A673 (cell line): ENCODE measurements around the gene GOLGA8K.
"Not testable (repeated sequence)": the region's sequence is repeated elsewhere in the genome, so short reads cannot be mapped to it uniquely, and the experiment has no call there.

Experiments used
- CTCF ChIP-seq: fragments of 300-800, 200-600 bp; sonication (generic); conservative IDR thresholded peaks from 2 replicates; pipeline ENCODE4 v1.5.1; 2017; ENCODE audit warnings: low read depth, mild to moderate bottlenecking, antibody characterized with exemption, low read length, moderate library complexity, mixed read lengths
- EZH2 ChIP-seq: fragments of 200-600 bp; sonication (generic); IDR thresholded peaks from 2 replicates; pipeline ENCODE4 v1.6.1; 2017; ENCODE audit warnings: borderline replicate concordance, low read depth, mild to moderate bottlenecking, mixed read lengths, antibody characterized with exemption, low read length; ENCODE audit not compliant: poor library complexity, severe bottlenecking

- TF ChIP-seq CTCF, EZH2: not testable (repeated sequence)
These were observed 28.9 kb downstream of the GOLGA8K start for GRCh38 chr15:32374185-32374584.
